Fibroblast of lung (primary cell): ENCODE data around the gene PTCH2.

Experiments used
- CTCF ChIP-seq, 2 donors: IDR thresholded peaks in 1 of 2; conservative IDR thresholded peaks in 1 of 2; 1 replicate in 1 of 2; 2 replicates in 1 of 2; pipeline ENCODE4 v1.5.1; 2011 to 2012; ENCODE audit warnings: low read length in 2 of 2, control low read depth in 1 of 2, inconsistent platforms in 1 of 2, low read depth in 1 of 2, mild to moderate bottlenecking in 1 of 2
- EZH2 ChIP-seq: IDR thresholded peaks from 2 replicates; pipeline ENCODE4 v1.5.1; 2012; ENCODE audit warnings: low read length, control low read depth, mild to moderate bottlenecking; ENCODE audit errors: missing control alignments

- TF ChIP-seq EZH2 (no peak), CTCF (conservative IDR thresholded peaks at IDR 0.05 in 1 of 2, IDR thresholded peaks at IDR 0.05 in 1 of 2; ENCODE audit: low read depth in 1 of 2, low read length in 2 of 2) (no peak)
Measured at GRCh38 chr1:44860331-44860730, 17.3 kb upstream of the PTCH2 start.
